Naive B cell (primary cell): ENCODE measurements around the gene SPP1. TPM values are rescaled to one million over a fixed set of nuclear protein-coding genes. Genes with fewer than 3 reads are reported as not detected.

Experiments
- ATAC-seq, 2 donors: fragments of 150-1000 bp; cut with Tn5 transposase; 2 replicates each; pipeline ENCODE4 v1.10.0; 2021; ENCODE audit warnings: low read depth in 2 of 2, mild to moderate bottlenecking in 2 of 2, moderate library complexity in 2 of 2
- DNase-seq: peaks from one replicate; pipeline ENCODE4 v3.0.0; 2022
- H3K27ac Mint-ChIP-seq, 6 donors: one replicate each; pipeline ENCODE4 v1.8.0; 2020 to 2022; ENCODE audit warnings: mild to moderate bottlenecking in 6 of 6, mixed read lengths in 6 of 6, moderate library complexity in 5 of 6, inconsistent platforms in 2 of 6
- H3K27me3 Mint-ChIP-seq, 3 donors: one replicate each; pipeline ENCODE4 v1.8.0; 2021 to 2022; ENCODE audit warnings: mixed read lengths in 3 of 3, mild to moderate bottlenecking in 1 of 3
- H3K36me3 Mint-ChIP-seq, 2 donors: one replicate each; pipeline ENCODE4 v1.8.0; 2020 to 2022; ENCODE audit warnings: mixed read lengths in 2 of 2, inconsistent platforms in 1 of 2, mild to moderate bottlenecking in 1 of 2
- H3K4me1 Mint-ChIP-seq, 3 donors: one replicate each; pipeline ENCODE4 v1.8.0; 2020 to 2022; ENCODE audit warnings: mixed read lengths in 3 of 3, inconsistent platforms in 1 of 3, mild to moderate bottlenecking in 1 of 3, moderate library complexity in 1 of 3
- H3K4me3 Mint-ChIP-seq, 8 donors: one replicate each; pipeline ENCODE4 v1.8.0; 2020 to 2022; ENCODE audit warnings: mild to moderate bottlenecking in 8 of 8, mixed read lengths in 8 of 8, moderate library complexity in 8 of 8, inconsistent platforms in 2 of 8
- H3K9me3 Mint-ChIP-seq, 7 donors: one replicate each; pipeline ENCODE4 v1.8.0; 2020 to 2022; ENCODE audit warnings: mixed read lengths in 7 of 7, mild to moderate bottlenecking in 5 of 7, inconsistent platforms in 2 of 7, moderate library complexity in 1 of 7
- polyA plus RNA-seq, 6 donors: library from polyadenylated mRNA; unstranded; fragments of 300-500 nt; fragmentation: Illumina TruSeq; gene quantifications; one replicate each; pipeline ENCODE4 v1.2.3, GENCODE V29; 2021; ENCODE audit warnings: low read depth in 6 of 6

The SPP1 gene
- polyA plus RNA-seq, 6 donors from 2014 or later = not detected

- H3K4me3 Mint-ChIP-seq = peak within 1 kb of the TSS; percentile 91 to 95 (median 94)
- no peaks in the 10 kb centered on the region for H3K9me3 Mint-ChIP-seq
- DNase-seq (peak; percentile 58), ATAC-seq (peak; percentile 85 to 90)
- peak within 1 kb of the TSS in 5 of 6 donors; percentile 65 to 83 (median 73) for H3K27ac Mint-ChIP-seq
- no peaks in the 10 kb centered on the region for H3K27me3 Mint-ChIP-seq
- peaks cover 18 to 30% (median 23%) of the 10 kb centered on the region in 3 donors for H3K4me1 Mint-ChIP-seq
- H3K36me3 Mint-ChIP-seq = no peaks in the 10 kb centered on the region
Observed at GRCh38 chr4:88007304-88008121, 32.0 kb downstream of the SPP1 start, which contains the start of gene PKD2. TSS of gene PKD2 (plus strand) at chr4:88007635. CDS start at chr4:88007734, 99 bp downstream.

GRCh38 chr4:88008122-88008742 is 32.7 kb downstream of the SPP1 start:
- Mint-ChIP-seq H3K9me3 (no peaks in the 10 kb centered on the region), H3K4me3 (peak overlapping the region; percentile 91 to 95 (median 94)), H3K27ac (peak overlapping the region in 5 of 6 donors; percentile 33 to 80 (median 68)), H3K4me1 (peaks cover 26 to 37% (median 30%) of the 10 kb centered on the region in 3 donors), H3K27me3 (no peaks in the 10 kb centered on the region), H3K36me3 (no peaks in the 10 kb centered on the region)
- ATAC-seq (peak; percentile 4 to 7), DNase-seq (peak; percentile 3)

GRCh38 chr4:88008743-88009171 is 33.2 kb downstream of the SPP1 start:
- Mint-ChIP-seq H3K27ac (peak overlapping the region in 3 of 6 donors; percentile 65 to 73 (median 68)), H3K36me3 (no peaks in the 10 kb centered on the region), H3K27me3 (no peaks in the 10 kb centered on the region), H3K9me3 (no peaks in the 10 kb centered on the region), H3K4me1 (peaks cover 26 to 40% (median 30%) of the 10 kb centered on the region in 3 donors), H3K4me3 (peak overlapping the region; percentile 91 to 95 (median 94))
- DNase-seq (no peak), ATAC-seq (no peak)

DNA sequence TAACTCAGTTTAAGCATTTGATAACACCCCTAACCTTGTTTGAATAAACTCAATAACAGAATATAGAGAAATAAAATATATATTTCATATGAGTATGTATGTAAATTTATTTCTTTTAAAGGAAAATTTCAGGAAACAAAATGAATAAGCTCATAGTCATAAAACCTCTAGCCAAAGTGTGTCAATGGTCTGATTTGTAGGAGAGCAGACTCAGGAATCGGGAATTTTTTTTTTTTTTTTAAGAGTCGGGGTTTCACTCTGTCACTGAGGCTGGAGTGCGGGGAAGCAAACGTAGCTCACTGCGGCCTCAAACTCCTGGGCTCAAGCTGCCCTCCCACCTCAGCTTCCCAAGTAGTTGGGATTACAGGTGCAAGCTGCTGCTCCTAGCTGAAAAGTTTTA is 34.4 kb downstream of the SPP1 start:
- Mint-ChIP-seq H3K27ac (no peak overlapping the region), H3K27me3 (no peaks in the 10 kb centered on the region), H3K36me3 (no peaks in the 10 kb centered on the region), H3K4me3 (no peak overlapping the region), H3K4me1 (peaks cover 30 to 44% (median 30%) of the 10 kb centered on the region in 3 donors), H3K9me3 (no peaks in the 10 kb centered on the region)
- DNase-seq (no peak), ATAC-seq (no peak)

GRCh38 chr4:88010966-88011365 is 35.5 kb downstream of the SPP1 start:
- Mint-ChIP-seq H3K9me3 (no peaks in the 10 kb centered on the region), H3K4me1 (peaks cover 30 to 44% (median 30%) of the 10 kb centered on the region in 3 donors), H3K27ac (peak overlapping the region in 1 of 6 donors; percentile 4), H3K4me3 (no peak overlapping the region), H3K27me3 (no peaks in the 10 kb centered on the region), H3K36me3 (no peaks in the 10 kb centered on the region)
- ATAC-seq (no peak), DNase-seq (no peak)

DNA sequence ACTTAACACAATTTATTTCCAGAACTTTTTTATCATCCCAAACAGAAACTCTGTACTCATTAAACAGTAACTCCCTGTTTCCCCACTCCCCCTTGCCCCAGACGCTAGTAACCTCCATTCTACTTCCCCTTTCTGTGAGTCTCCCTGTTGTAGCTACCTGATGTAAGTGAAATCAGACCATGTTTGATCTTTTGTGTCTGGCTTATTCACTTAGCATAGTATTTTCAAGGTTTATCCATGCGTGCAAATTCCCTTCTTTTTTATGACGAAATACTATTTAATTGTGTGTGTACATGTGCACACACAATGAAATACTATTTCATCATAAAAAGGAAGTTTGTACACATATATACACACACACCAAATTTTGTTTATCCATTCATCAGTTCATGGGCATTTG is 37.1 kb downstream of the SPP1 start:
- H3K27ac Mint-ChIP-seq = peak overlapping the region in 3 of 6 donors; percentile 6 to 86 (median 69)
- H3K9me3 Mint-ChIP-seq = no peaks in the 10 kb centered on the region
- H3K4me1 Mint-ChIP-seq = peaks cover 21 to 38% (median 22%) of the 10 kb centered on the region in 3 donors
- H3K4me3 Mint-ChIP-seq = peak overlapping the region in 2 of 8 donors; percentile 3 to 61
- no peaks in the 10 kb centered on the region for H3K27me3 Mint-ChIP-seq
- peak; percentile 86 to 89 for ATAC-seq
- no peaks in the 10 kb centered on the region for H3K36me3 Mint-ChIP-seq
- peak; percentile 24 for DNase-seq

DNA sequence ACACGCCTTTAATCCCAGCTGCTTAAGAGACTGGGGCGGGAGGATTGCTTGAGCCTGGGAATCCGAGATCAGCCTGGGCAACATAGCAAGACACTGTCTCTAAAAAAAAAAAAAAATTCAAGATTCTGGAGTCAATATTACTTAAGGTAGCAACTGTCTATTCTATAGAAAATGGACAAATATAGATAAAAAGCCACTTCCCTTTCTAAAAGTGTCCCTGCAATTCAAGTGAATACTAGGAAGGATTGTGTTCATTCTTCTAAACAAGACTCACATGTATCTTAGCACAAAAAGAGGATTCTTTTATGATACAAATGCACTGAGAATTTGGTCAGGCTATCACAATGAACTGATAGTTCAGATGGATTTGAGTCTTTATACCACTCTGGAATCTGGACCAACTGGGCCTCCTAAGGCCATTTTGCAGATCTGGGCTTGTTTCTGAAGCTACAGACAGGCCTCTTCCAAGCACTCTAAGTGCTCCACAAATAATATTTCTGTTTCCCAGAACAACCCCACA is 38.9 kb downstream of the SPP1 start:
- H3K27me3 Mint-ChIP-seq = no peaks in the 10 kb centered on the region
- no peak for ATAC-seq
- H3K9me3 Mint-ChIP-seq = no peaks in the 10 kb centered on the region
- DNase-seq = no peak
- no peaks in the 10 kb centered on the region for H3K36me3 Mint-ChIP-seq
- no peak overlapping the region for H3K4me3 Mint-ChIP-seq
- H3K27ac Mint-ChIP-seq = no peak overlapping the region
- H3K4me1 Mint-ChIP-seq = peaks cover 15 to 36% (median 15%) of the 10 kb centered on the region in 3 donors

- H3K27me3 Mint-ChIP-seq = no peaks in the 10 kb centered on the region
- H3K27ac Mint-ChIP-seq = no peak overlapping the region
- ATAC-seq (no peak), DNase-seq (no peak)
- H3K4me3 Mint-ChIP-seq = no peak overlapping the region
- no peaks in the 10 kb centered on the region for H3K9me3 Mint-ChIP-seq
- no peaks in the 10 kb centered on the region for H3K36me3 Mint-ChIP-seq
- H3K4me1 Mint-ChIP-seq = peaks cover 11 to 31% (median 14%) of the 10 kb centered on the region in 3 donors
Observed at GRCh38 chr4:88015659-88016295, 40.3 kb downstream of the SPP1 start.

GRCh38 chr4:88017516-88018297 is 42.2 kb downstream of the SPP1 start:
- H3K27me3 Mint-ChIP-seq = no peaks in the 10 kb centered on the region
- no peaks in the 10 kb centered on the region for H3K36me3 Mint-ChIP-seq
- DNase-seq (no peak), ATAC-seq (no peak)
- peaks cover 5 to 18% (median 9%) of the 10 kb centered on the region in 3 donors for H3K4me1 Mint-ChIP-seq
- H3K4me3 Mint-ChIP-seq = no peak overlapping the region
- no peaks in the 10 kb centered on the region for H3K9me3 Mint-ChIP-seq
- H3K27ac Mint-ChIP-seq = no peak overlapping the region

DNA sequence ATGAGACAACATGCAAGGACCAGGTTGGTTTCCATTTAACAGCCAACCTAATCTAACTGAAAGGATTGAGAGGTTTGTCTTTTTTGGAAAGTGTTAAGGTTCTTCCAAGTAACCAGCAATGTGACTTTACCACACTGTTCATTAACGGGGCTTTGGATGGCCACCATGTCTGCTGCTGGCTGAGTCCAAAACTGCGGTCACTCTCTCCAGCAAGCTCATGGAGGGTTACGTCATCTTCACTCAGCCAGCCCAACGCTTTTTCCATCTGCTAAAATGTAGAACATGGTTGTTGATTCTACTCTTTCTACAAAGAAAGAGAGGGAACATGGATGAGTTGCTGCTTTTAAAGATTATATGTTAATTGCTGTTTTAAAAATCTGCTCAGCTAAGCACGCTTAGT is 43.0 kb downstream of the SPP1 start:
- no peak for DNase-seq
- ATAC-seq = no peak
- Mint-ChIP-seq H3K4me3 (no peak overlapping the region), H3K36me3 (no peaks in the 10 kb centered on the region), H3K4me1 (peaks cover 0 to 11% (median 4%) of the 10 kb centered on the region in 3 donors), H3K27ac (no peak overlapping the region), H3K9me3 (no peaks in the 10 kb centered on the region), H3K27me3 (no peaks in the 10 kb centered on the region)

- Mint-ChIP-seq H3K4me3 (no peak overlapping the region), H3K4me1 (peaks cover 0 to 5% (median 0%) of the 10 kb centered on the region in 3 donors), H3K36me3 (peaks cover 10 to 14% of the 10 kb centered on the region in 2 donors), H3K27ac (peak overlapping the region in 2 of 6 donors; percentile 5 to 6), H3K27me3 (no peaks in the 10 kb centered on the region), H3K9me3 (peaks cover 7 to 14% (median 12%) of the 10 kb centered on the region in 7 donors)
- ATAC-seq (no peak), DNase-seq (no peak)
Observed at GRCh38 chr4:88021824-88022223, 46.3 kb downstream of the SPP1 start.

- ATAC-seq (no peak), DNase-seq (no peak)
- no peaks in the 10 kb centered on the region for H3K27me3 Mint-ChIP-seq
- peaks cover 10 to 14% of the 10 kb centered on the region in 2 donors for H3K36me3 Mint-ChIP-seq
- peaks cover 0 to 5% (median 0%) of the 10 kb centered on the region in 3 donors for H3K4me1 Mint-ChIP-seq
- H3K4me3 Mint-ChIP-seq = no peak overlapping the region
- peaks cover 7 to 14% (median 12%) of the 10 kb centered on the region in 7 donors for H3K9me3 Mint-ChIP-seq
- peak overlapping the region in 1 of 6 donors; percentile 5 for H3K27ac Mint-ChIP-seq
Observed at GRCh38 chr4:88022289-88022688, 46.8 kb downstream of the SPP1 start.
